ENCODE measurements around the gene PSME3IP1.
"Not testable (repeated sequence)": the region's sequence is repeated elsewhere in the genome, so short reads cannot be mapped to it uniquely, and the experiment has no call there.

The PSME3IP1 gene

DNA sequence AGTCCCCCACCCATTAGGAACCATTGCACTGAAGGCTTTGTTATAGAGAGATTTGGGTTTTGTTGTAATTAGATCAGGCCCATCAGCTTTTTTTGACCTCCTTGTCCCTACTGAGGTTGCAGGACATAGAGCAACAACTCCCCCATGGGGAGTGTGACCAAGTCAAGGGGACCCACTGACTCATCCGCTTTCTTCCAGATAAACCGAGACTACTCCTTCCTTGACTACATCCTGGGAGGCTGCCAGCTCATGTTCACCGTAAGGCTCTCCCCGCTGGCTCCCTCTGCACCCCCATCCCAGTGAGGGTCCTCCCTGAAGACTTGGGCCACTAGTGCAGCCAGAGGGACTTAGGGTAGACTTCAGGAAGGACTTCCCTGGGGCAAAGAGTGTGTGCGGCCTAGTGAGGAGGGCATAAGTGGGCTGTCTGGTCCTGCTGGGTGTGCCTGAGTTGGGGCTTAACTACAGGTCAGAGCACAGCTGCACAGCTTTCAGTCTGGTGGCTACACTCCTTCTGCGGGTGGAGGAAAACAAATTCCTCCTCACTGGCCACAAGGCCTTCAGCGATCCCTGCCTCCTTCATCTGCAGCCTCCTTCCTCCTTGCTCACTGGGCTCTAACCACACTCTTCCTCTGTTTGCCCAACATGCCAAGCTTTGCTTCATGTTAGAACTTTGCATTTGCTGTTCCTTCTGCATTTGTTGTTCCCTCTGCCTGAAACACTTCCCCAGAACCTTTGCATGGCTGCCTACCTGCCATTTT is 62.4 kb downstream of the PSME3IP1 start:
- DNase-seq: no peak

DNA sequence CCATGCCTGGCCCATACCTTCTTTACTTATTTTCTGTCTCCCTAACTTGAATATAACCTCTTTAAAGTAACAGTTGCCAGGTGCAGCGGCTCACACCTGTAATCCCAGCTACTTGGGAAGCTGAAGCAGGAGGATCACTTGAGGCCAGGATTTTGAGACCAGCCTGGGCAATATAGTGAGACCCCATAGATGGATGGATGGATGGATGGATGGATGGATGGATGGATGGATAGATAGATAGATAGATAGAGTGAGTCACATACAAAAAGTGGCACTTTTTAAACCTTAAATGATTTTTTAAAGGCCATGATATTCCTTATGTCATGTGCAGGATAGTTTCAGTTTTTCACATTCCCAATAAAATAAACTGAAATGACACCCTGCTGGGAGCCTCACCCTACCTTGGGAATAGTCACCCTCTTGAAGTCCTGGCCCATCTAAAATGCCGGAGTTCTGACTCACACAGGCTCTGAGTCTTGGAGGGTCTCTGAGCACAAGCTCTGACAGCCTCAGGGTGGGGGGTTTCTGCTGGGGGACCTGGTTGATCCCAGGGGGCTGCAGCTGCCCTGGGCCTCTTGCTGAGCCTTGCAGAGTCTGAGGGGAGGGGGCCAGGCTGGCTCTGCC is 67.3 kb downstream of the PSME3IP1 start:
- DNase-seq: no peak

GRCh38 chr16:57115514-57116182 is 70.2 kb downstream of the PSME3IP1 start:
- DNase-seq: no peak

DNA sequence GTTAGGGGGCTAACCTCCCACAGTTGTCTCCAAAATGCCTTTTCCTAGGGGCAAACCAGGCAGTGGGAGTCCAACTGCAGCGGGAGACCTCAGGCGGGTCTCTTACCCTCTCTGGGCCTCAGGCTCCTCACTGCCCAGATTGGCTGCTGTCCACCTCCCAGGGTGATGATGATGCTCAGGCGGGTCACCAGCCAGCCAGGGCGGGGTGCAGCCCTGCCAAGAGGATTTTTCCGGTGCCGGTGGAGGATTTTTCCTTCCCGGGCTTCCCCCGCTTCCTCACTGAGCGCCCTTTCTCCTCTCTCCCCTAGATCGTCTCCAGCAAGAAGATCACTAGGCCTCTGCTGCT is 70.7 kb downstream of the PSME3IP1 start:
- DNase-seq: no peak

GRCh38 chr16:57113664-57114063 is 72.2 kb downstream of the PSME3IP1 start:
- DNase-seq: no peak

GRCh38 chr16:57113042-57113453 is 72.8 kb downstream of the PSME3IP1 start:
- no peak for DNase-seq

- no peak for DNase-seq
These were observed 73.3 kb downstream of the PSME3IP1 start for GRCh38 chr16:57112403-57113041.

- no peak for DNase-seq
These were observed 74.4 kb downstream of the PSME3IP1 start for GRCh38 chr16:57111420-57111819.

- DNase-seq: no peak
These were observed 74.9 kb downstream of the PSME3IP1 start for GRCh38 chr16:57110937-57111336.

- DNase-seq: not testable (repeated sequence)
These were observed 76.4 kb downstream of the PSME3IP1 start for GRCh38 chr16:57109259-57110105.

- no peak for DNase-seq
These were observed 77.4 kb downstream of the PSME3IP1 start for GRCh38 chr16:57108432-57108831.

GRCh38 chr16:57107321-57107922 is 78.4 kb downstream of the PSME3IP1 start:
- no peak for DNase-seq

DNA sequence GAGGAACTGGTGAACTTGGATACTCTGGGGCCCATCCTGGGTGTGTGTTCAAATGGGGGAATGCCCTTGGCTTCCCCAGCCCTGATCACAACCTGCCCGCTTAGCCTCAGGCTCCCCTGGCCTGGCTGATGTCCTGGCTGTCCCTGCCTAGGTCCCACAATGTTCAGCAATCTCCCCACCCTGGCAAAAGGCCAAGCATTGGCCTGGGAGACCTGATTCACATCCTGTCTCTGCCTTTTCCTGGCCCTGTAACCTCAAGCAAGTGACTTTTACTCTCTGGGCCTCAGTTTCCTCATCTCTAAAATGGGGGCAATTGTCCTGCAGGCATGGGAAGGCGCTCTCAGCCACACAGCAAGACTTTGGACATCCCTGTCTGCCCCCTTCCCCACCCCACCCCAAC is 79.1 kb downstream of the PSME3IP1 start:
- DNase-seq: no peak

DNA sequence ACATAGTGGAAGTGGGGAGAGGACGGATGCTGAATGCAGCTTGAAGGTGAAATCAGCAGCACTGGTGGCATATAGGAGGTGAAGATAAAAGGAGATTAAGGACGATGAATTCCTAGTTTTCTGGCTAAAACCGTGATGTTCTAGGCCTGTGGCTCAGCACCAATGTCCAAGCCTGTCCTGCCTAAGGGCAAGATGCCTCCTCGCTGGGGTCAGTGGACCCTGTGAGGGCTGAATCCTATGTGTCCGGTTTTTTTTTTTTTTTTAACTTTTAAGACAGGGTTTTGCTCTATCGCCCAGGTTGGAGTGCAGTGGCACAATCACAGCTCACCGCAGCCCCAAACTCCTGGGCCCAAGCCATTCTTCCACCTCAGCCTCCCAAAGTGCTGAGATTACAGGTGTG is 80.7 kb downstream of the PSME3IP1 start:
- DNase-seq: no peak

GRCh38 chr16:57104706-57105105 is 81.1 kb downstream of the PSME3IP1 start:
- DNase-seq: no peak

- DNase-seq: no peak
These were observed 82.7 kb downstream of the PSME3IP1 start for GRCh38 chr16:57102888-57103851.
